HG02610 (cell line): ENCODE data around the gene CDH12.

ENCODE experiments used
- ATAC-seq: cut with Tn5 transposase; IDR thresholded peaks from one replicate; pipeline ENCODE4 v1.9.1; 2021; ENCODE audit warnings: mild to moderate bottlenecking, moderate library complexity; ENCODE audit not compliant: unreplicated experiment

CDH12 gene

GRCh38 chr5:21783074-21783679, 1070.0 kb downstream of the CDH12 start:
- ATAC-seq: no peak

DNA sequence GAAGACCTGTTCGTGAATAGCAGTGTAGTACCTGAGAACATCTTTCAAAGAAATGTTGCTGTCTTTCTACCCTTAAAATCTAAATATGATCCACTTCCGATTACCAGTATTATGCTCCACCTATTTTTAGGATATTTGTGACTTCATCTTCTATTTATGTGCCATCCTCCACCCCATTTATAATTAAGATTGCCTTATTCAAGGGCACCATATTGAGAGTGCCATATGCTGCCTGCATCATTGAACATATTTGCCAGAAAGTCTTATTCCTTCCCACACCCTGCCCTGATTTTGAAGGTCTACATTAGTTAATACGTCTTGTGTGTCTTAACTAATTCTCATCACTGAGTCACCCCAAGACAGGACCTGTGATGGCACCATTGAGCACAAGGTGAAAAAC, 1076.7 kb downstream of the CDH12 start:
- no peak for ATAC-seq

DNA sequence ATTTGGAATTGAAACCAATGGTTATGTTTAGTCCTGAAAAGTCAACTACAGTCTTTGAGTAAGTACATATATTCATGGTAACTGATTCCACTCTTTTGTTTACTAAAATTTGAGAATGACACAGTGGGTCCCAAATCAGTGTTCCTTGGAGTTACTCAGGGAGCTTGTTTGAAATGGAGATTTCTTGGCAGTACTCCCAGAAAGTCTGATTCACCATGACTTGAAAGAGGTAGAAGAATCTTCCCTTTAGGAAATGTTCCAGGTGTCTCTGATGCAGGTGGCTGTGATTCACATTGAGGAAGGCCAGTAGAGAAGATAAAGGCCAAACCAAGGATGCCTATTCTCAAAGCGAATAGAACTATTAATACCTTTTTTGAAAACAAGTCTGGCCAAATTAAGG, 1078.3 kb downstream of the CDH12 start:
- ATAC-seq: no peak

DNA sequence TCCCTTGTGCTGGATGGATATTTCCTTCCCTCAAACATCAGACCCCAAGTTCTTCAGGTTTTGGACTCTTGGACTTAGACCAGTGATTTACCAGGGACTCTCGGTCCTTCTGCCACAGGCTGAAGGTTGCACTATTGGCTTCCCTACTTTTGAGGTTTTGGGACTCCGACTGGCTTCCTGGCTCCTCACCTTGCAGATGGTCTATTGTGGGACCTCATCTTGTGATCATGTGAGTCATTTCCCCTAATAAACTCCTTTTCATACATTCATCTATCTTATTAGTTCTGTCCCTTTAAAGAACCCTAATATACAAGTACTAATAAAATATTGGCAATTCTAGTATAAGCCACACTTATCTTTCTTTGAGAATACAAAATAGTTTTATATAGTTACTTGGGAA, 1078.9 kb downstream of the CDH12 start:
- ATAC-seq: no peak

DNA sequence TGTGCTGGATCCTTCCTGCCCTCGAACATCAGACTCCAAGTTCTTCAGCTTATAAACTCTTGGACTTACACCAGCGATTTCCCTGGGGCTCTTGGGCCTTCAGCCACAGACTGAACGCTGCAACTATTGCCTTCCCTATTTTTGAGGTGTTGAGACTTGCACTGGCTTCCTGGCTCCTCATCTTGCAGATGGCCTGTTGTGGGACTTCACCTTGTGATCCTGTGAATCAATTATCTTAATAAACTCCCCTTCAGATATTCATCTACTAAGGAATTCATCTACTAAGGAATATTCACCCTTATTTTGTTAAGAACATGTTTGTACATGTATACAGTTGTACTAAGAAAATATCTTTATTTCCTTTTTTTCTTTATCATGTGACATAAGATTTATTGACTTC, 1079.7 kb downstream of the CDH12 start:
- no peak for ATAC-seq

- ATAC-seq: no peak
Observed at GRCh38 chr5:21765406-21765805, 1087.7 kb downstream of the CDH12 start.

DNA sequence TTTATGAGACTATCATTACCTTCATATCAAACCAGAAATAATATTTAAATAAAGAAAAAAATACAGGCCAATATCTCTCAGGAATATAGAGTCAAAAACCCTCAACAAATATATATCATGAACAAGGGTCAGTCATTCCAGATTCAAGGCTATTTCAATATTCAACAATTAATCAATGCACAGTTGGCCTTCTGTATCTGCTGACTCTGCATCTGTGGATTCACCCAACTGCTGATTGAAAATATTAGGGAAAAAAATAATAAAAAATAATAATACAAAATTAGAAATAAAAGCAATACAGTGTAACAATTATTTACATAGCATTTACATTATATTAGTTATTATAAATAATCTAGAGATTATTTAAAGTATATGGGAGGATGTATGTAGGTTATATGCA, 1114.0 kb downstream of the CDH12 start:
- no peak for ATAC-seq

- ATAC-seq: no peak
Observed at GRCh38 chr5:21723500-21723899, 1129.6 kb downstream of the CDH12 start.

DNA sequence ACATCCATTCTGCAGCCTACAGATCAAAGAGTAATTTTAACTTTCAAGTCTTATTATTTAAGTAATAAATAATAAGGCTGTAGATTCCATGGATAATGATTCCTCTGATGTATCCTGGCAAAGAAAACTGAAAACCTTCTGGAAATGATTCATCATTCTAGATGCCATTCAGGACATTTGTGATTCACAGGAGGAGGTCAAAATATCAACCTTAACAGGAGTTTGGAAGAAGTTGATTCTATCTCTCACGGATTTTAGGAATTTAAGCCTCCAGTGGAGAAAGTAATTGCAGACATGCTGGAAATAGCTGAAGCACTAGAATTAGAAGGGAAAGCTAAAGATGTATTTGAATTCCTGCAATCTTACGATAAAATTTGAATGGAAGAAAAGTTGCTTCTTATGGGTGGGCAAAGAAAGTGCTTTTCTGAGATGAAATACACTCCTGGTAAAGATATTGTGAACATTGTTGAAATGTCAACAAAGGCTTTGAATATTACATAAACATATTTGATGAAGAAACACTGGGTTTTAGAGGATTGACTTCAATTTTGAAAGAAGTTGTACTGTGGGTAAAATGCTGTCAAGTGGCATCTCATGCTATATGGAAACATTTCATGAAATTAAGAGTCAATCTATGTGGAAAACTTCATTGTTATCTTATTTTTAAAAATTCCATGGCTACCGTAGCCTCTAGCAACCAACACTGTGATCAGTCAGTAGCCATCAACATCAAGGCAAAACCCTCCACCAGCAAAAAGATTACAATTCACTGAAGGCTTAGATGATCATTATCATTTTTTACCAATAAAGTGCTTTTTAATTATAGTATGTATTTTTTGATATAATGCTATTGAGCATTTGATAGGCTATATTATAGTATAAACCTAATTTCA, 1141.0 kb downstream of the CDH12 start:
- no peak for ATAC-seq

DNA sequence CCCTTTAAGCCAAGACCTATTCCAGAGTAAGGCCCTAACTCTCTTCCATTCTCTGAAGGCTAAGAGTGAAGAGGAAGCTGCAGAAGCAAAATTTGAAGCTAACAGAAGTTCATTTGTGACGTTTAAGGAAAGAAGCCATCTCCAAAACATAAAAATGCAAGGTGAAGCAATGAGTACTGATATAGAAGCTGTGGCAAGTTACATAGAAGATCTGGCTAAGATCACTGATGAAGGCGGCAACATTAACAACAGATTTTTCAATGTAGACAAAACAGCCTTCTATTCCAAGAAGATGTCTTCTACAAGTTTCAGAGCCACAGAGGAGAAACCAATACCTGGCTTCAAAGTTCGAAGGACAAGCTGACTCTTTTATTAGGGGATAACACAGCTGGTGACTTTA, 1143.4 kb downstream of the CDH12 start:
- ATAC-seq: no peak

DNA sequence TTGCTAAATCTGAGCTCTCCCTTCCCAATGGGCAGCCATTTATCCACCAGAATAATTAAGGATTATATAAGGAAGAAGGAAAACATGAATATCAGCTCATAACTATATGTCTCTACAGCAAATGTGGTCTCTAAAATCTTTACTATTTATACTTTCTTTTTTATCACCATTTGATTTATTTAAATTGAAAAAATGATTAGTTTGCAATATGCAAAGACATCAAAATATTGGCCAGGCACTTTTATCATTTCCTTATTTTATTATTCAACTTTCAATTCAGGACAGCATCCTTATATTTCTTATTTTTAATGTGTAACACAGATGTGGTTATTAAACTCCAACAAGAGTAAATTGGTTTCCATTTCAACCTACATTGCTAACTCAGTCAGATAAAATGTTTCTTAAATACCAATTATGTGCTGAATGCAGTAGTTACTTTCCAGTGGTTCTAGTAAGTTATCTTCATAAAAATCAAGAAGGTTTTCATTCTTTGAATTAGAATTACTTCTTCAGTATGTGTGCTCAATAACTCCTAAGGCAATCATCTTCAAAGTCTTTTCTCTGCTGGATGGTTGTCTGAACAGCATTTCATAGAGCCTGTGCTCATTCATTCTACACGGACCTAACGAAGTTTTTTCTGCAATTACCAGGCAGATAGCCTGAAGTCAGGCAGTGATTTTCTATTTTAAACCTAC, 1148.0 kb downstream of the CDH12 start:
- ATAC-seq: no peak

DNA sequence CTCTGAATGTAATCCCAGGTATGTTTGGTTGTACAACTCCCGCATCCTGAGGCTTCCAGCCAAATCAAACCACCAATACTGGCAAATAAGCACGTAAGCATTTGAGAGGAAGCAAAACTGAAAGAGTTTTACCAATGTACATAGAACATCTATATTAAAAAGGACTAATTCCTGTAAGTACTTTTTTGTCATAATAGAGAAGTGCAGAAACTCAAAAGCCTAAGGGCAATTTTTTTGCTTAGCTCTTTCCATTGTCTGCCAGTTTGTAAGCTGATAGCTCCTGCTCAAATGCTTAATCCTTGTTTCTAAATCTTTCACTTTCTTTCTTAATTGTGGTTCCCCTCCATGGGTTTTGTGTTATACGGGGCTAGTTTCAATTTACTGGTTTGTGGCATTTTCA, 1151.8 kb downstream of the CDH12 start:
- peak; percentile 55 for ATAC-seq
